Activated B cell treated with CpG ODN at 0.5 μM for 24 hours (primary cell): ENCODE data around the gene ZNF334. TPM values are rescaled to one million over a fixed set of nuclear protein-coding genes. Genes with fewer than 3 reads are reported as not detected.

Source experiments
- ATAC-seq: fragments of 200-7000 bp; cut with Tn5 transposase; one replicate; pipeline ENCODE4 v1.10.0; 2021; ENCODE audit warnings: low read depth, mild to moderate bottlenecking, moderate library complexity
- CTCF ChIA-PET: fragments of 350-600 bp; sonication (Branson Sonifier 250); formaldehyde crosslinking; loops from one replicate; lab custom pipeline; 2021; ENCODE audit warnings: antibody characterized with exemption; lab: Charles Lee
- POLR2A ChIA-PET: fragments of 350-600 bp; sonication (Branson Sonifier 250); formaldehyde crosslinking; loops from one replicate; lab custom pipeline; 2021; ENCODE audit warnings: antibody characterized with exemption; lab: Charles Lee
- DNase-seq: peaks from one replicate; pipeline ENCODE4 v3.0.0; 2022
- H3K27ac Mint-ChIP-seq: one replicate; pipeline ENCODE4 v1.8.0; 2020; ENCODE audit warnings: mixed read lengths
- H3K27me3 Mint-ChIP-seq: one replicate; pipeline ENCODE4 v1.8.0; 2021; ENCODE audit warnings: mixed read lengths
- H3K36me3 Mint-ChIP-seq: one replicate; pipeline ENCODE4 v1.8.0; 2021; ENCODE audit warnings: low read depth, mixed read lengths
- H3K4me1 Mint-ChIP-seq: one replicate; pipeline ENCODE4 v1.8.0; 2021; ENCODE audit warnings: mixed read lengths
- H3K4me3 Mint-ChIP-seq: one replicate; pipeline ENCODE4 v1.8.0; 2020; ENCODE audit warnings: mild to moderate bottlenecking, mixed read lengths
- H3K9me3 Mint-ChIP-seq: one replicate; pipeline ENCODE4 v1.8.0; 2020; ENCODE audit warnings: mixed read lengths
- intact Hi-C: fragments of 100-400 bp; cut with micrococcal nuclease; formaldehyde crosslinking; loops from one replicate; pipeline ENCODE4 v1.15.1; 2024
- total RNA-seq: library from RNA; stranded (reverse); gene quantifications from 2 replicates; pipeline ENCODE4 v1.2.3, GENCODE V29; 2022
- TF ChIP-seq, protein P1 (sequence below): fragments of 200-600 bp; IDR thresholded peaks from one replicate; pipeline ENCODE4 v1.8.0; 2022; ENCODE audit warnings: antibody characterized with exemption, mild to moderate bottlenecking

Gene ZNF334
- total RNA-seq, 1 donor from 2014 or later: 0.27 TPM

DNA sequence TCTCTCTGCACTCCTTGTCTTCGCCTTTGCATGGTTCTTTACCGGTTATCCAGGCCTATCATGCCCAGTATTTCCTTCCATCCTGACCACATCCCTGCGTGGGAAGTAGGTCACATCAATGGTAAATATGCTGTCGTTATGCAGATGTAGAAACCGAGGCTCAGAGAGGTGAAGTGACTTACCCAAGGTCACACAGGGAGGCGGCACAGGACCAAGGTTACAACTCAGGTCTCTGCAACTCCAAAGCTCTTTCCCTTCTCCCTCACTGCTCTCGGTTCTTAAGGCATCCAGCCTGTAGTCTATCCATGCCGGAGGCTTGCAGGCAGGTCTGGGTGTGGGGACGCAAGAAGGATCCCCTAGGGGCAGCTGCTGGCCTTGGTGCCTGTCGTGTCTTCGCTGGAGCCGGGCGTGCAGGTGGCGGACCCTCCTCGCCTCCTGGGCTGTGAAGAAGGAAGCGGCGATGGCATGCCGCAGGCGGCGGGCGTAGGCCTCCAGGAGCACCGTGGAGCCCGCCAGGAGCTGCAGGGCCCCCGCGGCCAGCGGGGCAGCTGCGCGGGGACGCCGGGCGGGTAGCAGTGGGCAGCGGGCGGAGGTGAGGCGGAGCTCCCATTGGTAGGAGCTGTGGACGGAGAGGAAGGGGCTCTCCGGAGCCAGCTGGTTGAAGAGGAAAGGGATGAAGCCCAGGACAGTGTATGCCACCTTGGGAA lies 28.0 kb upstream of the ZNF334 start:
- no peaks in the 10 kb centered on the region for H3K9me3 Mint-ChIP-seq
- no peak overlapping the region for H3K4me3 Mint-ChIP-seq
- ATAC-seq: no peak
- DNase-seq: no peak
- CTCF ChIA-PET: no interaction called here
- peaks cover 8% of the 10 kb centered on the region for H3K4me1 Mint-ChIP-seq
- intact Hi-C loops: no loop called here
- TF ChIP-seq, protein P1, sequence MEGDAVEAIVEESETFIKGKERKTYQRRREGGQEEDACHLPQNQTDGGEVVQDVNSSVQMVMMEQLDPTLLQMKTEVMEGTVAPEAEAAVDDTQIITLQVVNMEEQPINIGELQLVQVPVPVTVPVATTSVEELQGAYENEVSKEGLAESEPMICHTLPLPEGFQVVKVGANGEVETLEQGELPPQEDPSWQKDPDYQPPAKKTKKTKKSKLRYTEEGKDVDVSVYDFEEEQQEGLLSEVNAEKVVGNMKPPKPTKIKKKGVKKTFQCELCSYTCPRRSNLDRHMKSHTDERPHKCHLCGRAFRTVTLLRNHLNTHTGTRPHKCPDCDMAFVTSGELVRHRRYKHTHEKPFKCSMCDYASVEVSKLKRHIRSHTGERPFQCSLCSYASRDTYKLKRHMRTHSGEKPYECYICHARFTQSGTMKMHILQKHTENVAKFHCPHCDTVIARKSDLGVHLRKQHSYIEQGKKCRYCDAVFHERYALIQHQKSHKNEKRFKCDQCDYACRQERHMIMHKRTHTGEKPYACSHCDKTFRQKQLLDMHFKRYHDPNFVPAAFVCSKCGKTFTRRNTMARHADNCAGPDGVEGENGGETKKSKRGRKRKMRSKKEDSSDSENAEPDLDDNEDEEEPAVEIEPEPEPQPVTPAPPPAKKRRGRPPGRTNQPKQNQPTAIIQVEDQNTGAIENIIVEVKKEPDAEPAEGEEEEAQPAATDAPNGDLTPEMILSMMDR: no peak
- no peak overlapping the region for H3K27ac Mint-ChIP-seq
- H3K36me3 Mint-ChIP-seq: no peaks in the 10 kb centered on the region
- peaks cover 17% of the 10 kb centered on the region for H3K27me3 Mint-ChIP-seq
- POLR2A ChIA-PET: no interaction called here

DNA sequence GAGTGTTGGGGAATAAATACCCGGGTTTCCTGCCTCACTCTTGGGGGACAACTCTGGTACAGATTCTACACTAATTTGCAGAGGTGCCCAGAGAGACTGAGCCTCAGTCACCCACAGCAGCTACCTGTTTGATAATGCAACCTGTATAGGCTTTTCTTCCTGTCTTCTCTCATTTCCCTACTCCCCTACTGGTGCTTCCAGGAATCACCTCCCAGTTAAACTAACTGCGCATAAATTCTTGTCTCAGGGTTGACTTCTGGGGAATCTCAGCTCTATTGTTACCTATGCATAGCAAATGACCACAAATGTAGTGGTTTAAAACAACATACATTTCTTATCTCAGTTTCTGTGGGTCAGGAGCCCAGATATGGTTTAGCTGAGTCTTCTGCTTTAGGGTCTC lies 25.8 kb upstream of the ZNF334 start:
- DNase-seq (no peak), ATAC-seq (no peak)
- TF ChIP-seq, protein P1: no peak
- ChIA-PET POLR2A (no interaction called here), CTCF (no interaction called here)
- H3K27me3 Mint-ChIP-seq: peaks cover 17% of the 10 kb centered on the region
- H3K36me3 Mint-ChIP-seq: no peaks in the 10 kb centered on the region
- intact Hi-C loops: no loop called here
- H3K27ac Mint-ChIP-seq: no peak overlapping the region
- H3K9me3 Mint-ChIP-seq: no peaks in the 10 kb centered on the region
- no peak overlapping the region for H3K4me3 Mint-ChIP-seq
- no peaks in the 10 kb centered on the region for H3K4me1 Mint-ChIP-seq

DNA sequence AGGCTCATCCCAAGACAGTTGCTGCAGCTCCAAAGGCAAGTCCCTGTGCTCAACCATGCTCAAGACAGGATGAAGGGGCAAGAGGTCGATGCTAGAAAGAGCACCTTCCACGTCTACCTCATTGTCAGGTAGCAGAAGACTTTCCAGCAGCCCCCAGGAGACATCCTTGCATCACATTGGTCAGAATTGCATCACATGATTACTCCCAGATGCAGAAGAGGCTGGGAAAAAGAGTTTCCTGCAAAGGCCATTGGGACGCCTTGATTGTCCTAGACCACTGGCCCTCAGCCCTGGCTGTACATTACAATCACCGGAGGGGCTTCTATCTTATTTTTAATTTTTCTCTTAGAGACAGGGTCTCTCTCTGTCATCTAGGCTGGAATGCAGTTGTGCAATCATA lies 17.3 kb upstream of the ZNF334 start:
- Mint-ChIP-seq H3K9me3 (no peaks in the 10 kb centered on the region), H3K36me3 (no peaks in the 10 kb centered on the region), H3K27me3 (peaks cover 13% of the 10 kb centered on the region), H3K4me1 (no peaks in the 10 kb centered on the region), H3K27ac (no peak overlapping the region), H3K4me3 (no peak overlapping the region)
- intact Hi-C loops: no loop called here
- ATAC-seq: no peak
- ChIA-PET CTCF (no interaction called here), POLR2A (no interaction called here)
- DNase-seq: no peak
- TF ChIP-seq, protein P1: no peak

DNA sequence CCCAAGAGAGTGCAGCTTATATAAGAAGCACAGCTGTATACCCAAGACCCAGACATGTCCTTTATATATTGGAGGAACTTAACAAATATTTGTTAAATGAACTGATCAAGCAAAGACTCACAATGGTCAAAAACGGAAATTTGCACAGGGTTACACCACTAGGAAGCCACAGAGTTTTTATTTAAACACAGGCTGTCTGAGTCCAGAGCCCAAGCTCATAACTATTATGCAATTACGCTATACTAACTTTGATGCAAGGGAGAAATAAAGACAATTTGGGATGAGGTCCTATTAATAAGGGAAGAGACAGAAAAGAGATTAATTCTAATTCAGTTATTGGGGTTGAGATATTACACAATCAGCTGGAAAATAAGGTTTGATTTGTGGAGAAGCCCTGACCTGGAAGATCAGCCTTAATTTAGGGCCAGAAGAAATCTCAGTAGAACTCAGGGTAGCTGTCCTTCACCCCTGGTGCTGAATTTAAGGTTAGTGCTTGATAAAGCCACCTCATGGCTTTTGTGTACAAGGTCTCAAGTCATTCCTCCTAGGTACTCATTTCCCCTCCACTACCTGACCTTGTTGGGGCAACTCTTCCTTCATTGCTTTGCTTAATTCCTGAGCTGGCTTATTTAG lies 10.5 kb upstream of the ZNF334 start:
- intact Hi-C loops: no loop called here
- POLR2A ChIA-PET: no interaction called here
- TF ChIP-seq, protein P1: no peak

DNA sequence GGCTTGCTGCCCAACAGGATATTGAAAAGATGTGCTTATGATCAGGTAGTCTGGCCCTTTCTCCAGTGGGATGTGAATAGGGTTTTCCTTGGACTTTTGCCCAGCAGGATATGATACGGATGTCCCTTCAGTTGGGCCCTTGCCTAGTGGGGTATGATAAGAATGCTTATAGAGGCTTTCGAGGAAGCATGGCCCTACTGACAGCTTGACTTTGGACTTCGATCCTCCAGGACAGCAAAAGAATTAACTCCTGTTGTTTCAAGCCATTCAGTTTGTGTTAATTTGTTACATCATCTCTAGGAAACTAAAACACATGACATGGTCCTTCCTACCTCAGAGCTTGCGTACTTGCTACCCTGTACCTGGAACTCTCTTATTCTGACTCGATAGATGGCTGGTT lies 9.7 kb upstream of the ZNF334 start:
- TF ChIP-seq, protein P1: no peak
- DNase-seq (no peak), ATAC-seq (no peak)
- Mint-ChIP-seq H3K27me3 (peaks cover 16% of the 10 kb centered on the region), H3K9me3 (no peaks in the 10 kb centered on the region), H3K27ac (no peak overlapping the region), H3K4me1 (no peaks in the 10 kb centered on the region), H3K4me3 (no peak overlapping the region), H3K36me3 (no peaks in the 10 kb centered on the region)
- intact Hi-C loops: no loop called here
- POLR2A ChIA-PET: no interaction called here
- CTCF ChIA-PET: interaction anchor here (2.1 to 6.3 kb wide), 3 partner anchors 10 to 158 kb away, joined by 5 to 50 read pairs (median 7); partner anchors contain the start of gene ZNF334

More for the DNA sequence above, 10.5 kb upstream of the ZNF334 start:
- H3K27ac Mint-ChIP-seq: no peak overlapping the region
- H3K36me3 Mint-ChIP-seq: no peaks in the 10 kb centered on the region
- DNase-seq: no peak
- ATAC-seq: no peak
- peaks cover 18% of the 10 kb centered on the region for H3K27me3 Mint-ChIP-seq
- H3K4me1 Mint-ChIP-seq: no peaks in the 10 kb centered on the region
- CTCF ChIA-PET: interaction anchor here (0.9 to 6.3 kb wide), 4 partner anchors 11 to 158 kb away, joined by 3 to 50 read pairs (median 4); partner anchors contain the start of gene ZNF334
- no peak overlapping the region for H3K4me3 Mint-ChIP-seq
- no peaks in the 10 kb centered on the region for H3K9me3 Mint-ChIP-seq
